ENCODE data around the gene CNTNAP5.

Gene CNTNAP5

GRCh38 chr2:124159166-124159565, 134.1 kb downstream of the CNTNAP5 start:
- no peak for DNase-seq
- ATAC-seq, result no peak

DNA sequence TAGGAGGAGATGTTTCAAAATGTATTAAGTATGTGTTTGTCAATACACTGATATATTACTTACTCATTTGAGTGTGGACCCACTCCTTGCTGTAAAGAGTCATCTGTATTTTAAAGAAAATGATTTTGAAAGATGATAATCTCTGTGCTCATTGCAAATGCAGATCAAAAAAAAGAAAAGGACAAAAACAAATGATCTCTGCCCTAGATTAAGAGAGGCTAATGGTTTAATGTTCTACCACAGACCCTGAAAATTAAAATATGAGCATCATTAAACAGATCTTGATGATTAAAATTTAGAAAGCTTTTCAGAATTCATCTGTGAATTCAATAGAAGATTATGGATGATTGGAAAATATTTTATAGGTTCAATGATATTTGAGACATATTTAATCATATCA, 136.5 kb downstream of the CNTNAP5 start:
- DNase-seq (no peak), ATAC-seq (no peak)

DNA sequence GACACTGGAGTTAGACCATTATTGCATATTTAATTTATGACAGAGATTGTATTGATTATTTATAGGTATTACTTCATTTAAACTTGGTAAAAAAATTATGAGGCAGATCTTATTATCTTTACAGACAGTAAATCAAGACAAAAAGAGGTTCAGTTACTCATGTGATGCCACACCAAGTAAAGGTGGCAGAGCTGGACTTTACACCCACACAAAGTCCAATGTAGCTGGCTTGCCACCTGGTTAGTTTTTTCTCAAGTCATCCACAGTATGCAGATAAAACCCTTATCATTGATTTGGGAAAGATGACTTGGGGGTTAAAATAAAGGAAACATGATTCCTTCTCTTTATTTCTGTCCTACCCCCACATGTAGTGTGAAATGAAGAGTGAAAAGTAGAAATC, 137.2 kb downstream of the CNTNAP5 start:
- ATAC-seq, result no peak

GRCh38 chr2:124163840-124164239, 138.8 kb downstream of the CNTNAP5 start:
- DNase-seq, result no peak
- no peak for ATAC-seq

More for the DNA sequence above, 137.2 kb downstream of the CNTNAP5 start:
- DNase-seq, result no peak

DNA sequence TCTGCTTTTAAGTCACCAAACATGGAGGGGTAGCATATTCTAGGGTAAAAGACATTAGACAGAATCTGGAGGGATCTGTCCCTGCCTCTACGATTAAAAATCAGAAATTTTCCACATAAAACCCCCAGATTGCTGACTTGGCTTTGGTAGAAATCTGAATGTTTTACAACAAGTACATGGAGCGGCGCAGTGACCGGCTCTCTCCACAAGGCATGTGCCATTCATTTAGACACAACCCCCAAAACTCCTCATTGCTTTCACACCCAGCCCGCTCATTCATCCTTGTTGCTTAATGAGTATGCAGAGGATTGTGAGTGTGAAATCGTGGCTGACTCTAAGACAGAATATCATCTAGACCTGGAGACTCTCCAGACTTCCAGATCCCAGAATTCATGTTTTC, 140.6 kb downstream of the CNTNAP5 start:
- DNase-seq (no peak), ATAC-seq (no peak)

DNA sequence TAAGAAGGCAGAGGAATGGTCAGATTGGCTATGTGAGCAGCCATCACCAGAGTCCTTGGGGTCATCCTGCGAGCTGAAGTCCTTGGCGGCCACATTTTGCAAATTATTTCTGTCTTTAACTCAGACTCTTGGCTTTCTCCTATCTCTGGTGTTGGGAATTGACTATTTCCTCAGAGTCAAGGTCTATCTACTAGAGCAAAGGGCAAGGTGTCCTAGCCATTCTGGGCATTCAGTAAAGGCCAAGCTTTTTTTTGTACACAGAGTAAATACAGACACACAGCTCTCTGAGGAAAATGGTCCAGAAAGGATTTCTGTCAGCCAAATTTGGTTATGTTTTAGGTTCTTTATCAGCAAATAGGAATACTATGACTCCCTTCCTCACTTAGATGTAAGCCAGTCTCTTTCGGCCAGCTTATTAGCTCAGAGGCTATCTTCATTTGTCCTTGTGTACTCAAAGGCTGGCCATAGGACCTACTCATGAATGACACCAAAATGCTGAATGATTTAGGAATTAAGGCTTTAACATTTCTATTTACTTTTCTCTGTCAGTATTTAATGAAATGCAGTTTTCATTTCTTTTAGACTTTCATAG, 146.5 kb downstream of the CNTNAP5 start:
- ATAC-seq, result no peak
- no peak for DNase-seq

GRCh38 chr2:124178719-124179118, 153.6 kb downstream of the CNTNAP5 start:
- ATAC-seq (no peak), DNase-seq (no peak)

DNA sequence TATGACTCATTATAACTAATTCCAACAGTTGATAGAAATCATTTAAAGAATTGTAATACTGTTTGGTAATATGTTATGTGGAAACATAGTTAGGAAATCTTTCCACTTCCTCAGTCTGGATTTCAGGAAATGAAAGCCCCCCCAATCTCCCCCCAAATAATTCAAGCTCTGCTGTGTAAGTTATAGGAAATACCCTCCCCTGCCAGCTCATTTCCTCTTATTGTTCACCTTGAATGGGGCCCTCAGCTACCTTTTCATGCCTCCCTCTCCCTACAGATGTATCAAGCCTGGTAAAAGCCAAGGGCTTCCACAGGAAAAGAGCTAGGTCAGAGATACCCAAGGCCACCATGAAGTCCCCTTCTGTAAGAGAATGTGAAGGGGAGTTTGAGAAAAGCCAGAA, 155.5 kb downstream of the CNTNAP5 start:
- ATAC-seq, result no peak
- DNase-seq, result no peak

GRCh38 chr2:124186801-124187200, 161.7 kb downstream of the CNTNAP5 start:
- ATAC-seq (no peak), DNase-seq (no peak)

GRCh38 chr2:124187948-124188347, 162.9 kb downstream of the CNTNAP5 start:
- ATAC-seq (no peak), DNase-seq (no peak)

- ATAC-seq, result no peak
- no peak for DNase-seq
Measured at GRCh38 chr2:124193706-124194105, 168.6 kb downstream of the CNTNAP5 start.

GRCh38 chr2:124201713-124202112, 176.6 kb downstream of the CNTNAP5 start:
- ATAC-seq (no peak), DNase-seq (no peak)

DNA sequence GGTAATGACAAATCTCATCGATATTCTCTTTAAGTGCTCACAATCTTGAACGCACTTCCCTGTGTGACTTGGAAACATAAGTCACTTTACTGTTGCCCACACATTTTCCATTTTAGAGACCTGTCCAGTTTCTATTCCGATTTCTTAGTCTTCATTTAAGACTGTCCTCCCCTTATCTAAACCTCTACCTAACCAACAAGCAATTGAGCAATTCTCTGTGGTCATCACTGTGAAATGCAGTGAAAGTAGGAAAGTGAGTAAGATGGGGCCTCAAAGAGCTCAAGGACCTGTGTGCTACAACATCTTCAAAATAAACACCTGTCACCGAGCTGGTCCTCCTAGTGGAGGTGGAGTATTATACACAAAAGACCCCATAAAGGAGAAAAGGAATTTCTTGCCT, 184.4 kb downstream of the CNTNAP5 start:
- ATAC-seq, result no peak

GRCh38 chr2:124211461-124211860, 186.4 kb downstream of the CNTNAP5 start:
- ATAC-seq (no peak), DNase-seq (no peak)

More for the DNA sequence above, 184.4 kb downstream of the CNTNAP5 start:
- DNase-seq, result no peak

GRCh38 chr2:124213977-124214587, 189.0 kb downstream of the CNTNAP5 start:
- ATAC-seq (no peak), DNase-seq (no peak)

DNA sequence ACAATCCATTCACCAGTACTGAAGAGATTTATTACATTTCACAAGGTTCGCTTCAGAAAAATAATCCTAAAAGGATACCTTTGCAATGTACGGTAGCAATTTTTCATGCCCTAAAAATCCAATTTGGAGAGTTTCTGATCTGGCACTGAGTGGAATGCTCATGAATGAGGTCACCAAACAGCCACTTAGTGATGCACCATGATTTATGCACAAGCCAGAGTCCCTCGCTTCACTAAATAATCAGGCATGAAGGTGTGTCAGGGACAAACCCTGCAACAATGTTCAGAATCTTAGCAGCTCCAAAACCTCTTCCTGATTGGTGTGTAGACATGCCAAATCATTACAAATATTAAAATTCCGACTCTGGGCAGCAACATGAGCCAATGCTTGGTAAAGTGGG, 221.1 kb downstream of the CNTNAP5 start:
- DNase-seq (no peak), ATAC-seq (no peak)

DNA sequence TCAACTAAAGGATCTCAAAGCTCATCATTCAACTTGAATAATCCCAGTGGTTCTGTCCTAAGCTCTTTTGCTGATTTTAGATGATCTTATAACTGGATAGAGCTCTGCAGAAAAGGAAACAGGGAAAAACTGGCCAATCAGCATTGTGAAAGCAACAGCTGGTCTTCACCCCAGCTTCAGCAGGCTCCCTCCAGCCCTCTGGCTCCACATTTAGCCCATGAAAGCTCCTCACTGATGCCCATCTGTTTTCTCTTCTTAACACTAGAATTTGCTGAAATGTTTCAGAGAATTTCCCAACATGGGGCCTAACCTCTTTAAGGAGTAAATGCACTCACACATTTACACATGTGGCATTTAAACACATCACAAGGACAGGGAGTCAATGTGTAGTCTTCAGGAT, 223.3 kb downstream of the CNTNAP5 start:
- no peak for ATAC-seq
- no peak for DNase-seq

DNA sequence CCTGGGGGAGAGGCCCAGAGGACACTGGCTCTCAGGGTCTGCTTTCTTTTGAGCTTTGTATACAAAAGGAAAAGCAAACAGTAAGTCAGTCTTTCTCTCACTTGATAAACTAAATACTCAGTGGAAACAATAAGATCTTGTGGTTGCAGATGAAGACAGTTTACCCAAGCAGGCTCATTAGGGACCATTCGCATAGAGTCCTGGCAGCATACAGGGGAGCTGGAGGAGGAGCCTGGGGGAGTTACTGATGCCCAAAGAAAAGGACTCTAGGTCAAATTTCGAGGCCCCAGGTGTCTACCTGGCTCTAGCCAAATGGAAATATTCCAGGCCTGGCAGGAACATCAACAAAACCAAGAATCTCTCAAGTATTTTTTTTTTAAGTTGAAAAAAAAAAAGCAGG, 225.3 kb downstream of the CNTNAP5 start:
- DNase-seq (no peak), ATAC-seq (no peak)

DNA sequence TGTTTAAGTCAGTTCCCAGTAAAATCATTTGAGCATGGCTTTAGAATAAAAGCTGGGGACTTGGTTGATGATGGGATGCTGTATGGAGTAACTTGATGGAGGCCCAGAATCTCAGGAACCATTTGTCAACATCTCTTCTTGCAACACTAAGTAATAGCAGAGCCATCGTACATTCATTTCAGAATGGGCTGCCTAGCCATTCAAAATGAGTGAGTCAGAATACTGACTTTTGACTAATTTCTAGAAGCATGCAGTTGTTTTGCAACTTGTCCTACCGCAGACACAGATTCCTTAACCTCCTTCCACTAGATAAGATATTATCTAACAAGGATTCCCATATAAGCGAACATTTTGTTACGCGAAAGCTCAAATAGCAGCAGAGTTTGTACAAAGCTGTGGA, 229.5 kb downstream of the CNTNAP5 start:
- ATAC-seq, result no peak
- DNase-seq, result no peak

DNA sequence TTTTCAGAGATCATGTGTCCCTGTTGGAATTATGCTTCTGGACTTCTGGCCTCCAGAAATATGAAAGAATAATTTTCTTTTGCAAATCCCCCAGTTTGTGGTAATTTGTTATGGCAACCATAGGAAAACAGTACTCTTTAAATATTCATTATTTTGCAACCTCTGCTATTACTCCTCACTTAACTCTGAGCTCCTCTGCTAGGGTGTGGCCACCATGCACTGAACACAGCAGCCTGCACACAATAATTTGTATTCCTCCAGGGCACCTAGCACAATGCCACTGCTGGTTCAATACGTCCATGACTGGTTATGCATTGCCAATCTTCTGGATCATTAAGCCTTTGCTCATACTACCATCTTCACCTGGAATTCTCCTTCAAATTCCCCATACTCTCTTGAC, 232.0 kb downstream of the CNTNAP5 start:
- ATAC-seq, result no peak
- no peak for DNase-seq

DNA sequence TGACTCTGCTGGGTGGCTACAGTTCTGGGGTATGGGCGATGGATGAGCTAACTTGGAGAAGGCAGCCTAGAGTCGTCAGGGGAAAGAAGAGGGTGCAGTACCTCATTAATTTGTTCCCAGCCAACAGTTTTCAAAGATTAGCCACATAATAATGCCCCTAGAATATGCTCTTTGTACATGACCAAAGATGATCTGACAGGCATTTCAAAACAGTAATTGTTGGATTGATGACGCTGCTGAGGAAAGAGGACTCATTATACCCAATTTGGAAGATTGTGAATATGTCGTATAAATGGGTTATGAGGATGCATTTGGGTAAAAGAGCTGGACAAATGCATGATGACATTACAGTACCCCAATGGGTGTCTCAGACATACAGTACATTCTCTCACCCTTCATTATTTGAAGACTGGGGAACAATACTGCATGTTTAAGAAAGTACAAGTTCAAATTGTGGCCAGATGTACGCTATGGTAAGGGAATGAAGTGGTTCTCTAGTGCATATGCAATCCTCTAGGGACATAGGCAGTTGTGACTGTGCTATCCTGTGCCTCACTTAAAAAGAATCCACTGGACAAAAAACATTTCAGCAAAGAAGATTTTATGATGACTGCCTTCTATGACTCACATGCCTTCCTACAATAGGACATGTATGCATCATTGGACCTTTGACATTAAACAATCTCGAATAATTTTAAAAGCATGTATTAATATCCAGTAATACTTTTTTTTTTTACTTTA, 233.2 kb downstream of the CNTNAP5 start:
- no peak for DNase-seq

GRCh38 chr2:124261456-124261855, 236.4 kb downstream of the CNTNAP5 start:
- DNase-seq (no peak), ATAC-seq (no peak)

More for the DNA sequence above, 233.2 kb downstream of the CNTNAP5 start:
- ATAC-seq, result no peak

GRCh38 chr2:124264551-124265091, 239.5 kb downstream of the CNTNAP5 start:
- DNase-seq (no peak), ATAC-seq (no peak)

Measured in stimulated activated naive CD8-positive, alpha-beta T cell treated with anti-CD3 and anti-CD28 coated beads, Interleukin-15, Interleukin-2, amounts not matched to agents 100 U/mL and 50 U/mL, for 24 hours (primary cell).